ENCODE data around the gene MFNG.

MFNG gene

DNA sequence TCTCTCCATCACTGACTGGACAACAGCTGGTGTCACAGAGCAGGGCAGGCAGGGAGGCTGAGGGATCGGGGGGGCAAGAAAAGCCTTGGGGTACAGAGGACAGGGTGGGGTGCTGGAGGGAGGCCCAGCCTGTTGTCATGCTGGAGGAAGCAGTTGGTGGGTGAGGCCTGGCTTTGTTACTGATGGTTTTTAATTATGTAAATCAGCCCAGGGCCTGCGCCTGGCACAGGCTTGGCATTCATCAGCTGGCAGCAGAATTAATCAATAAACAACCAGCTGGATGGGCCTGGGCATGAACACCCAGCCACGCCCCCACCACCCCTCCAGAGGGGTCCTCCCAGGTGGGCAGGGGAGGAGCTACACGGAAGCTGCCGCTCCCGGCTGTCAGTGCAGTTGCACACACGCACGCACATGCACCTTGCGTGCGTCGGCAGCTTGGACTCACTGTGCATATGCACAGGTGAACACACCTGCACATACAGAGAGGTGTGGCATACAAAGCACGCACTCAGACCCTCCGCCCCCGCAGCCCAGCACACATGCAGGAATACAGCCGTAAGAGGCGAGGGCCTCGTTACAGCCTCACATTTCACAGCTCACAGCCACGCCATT is 37.6 kb downstream of the MFNG start:
- Histone ChIP-seq H3K9me3 (ENCODE audit: control insufficient read depth, insufficient read depth, low read length) (no peaks in the 10 kb centered on the region), H3F3A (ENCODE audit: control insufficient read depth, insufficient read depth) (no peaks in the 10 kb centered on the region), H3K4me1 (ENCODE audit: control insufficient read depth, low read length) (peaks cover 30% of the 10 kb centered on the region), H3K9me2 (replicated peaks; ENCODE audit: control insufficient read depth, low read length) (no peaks in the 10 kb centered on the region), H3K79me2 (ENCODE audit: control insufficient read depth, low read length) (no peaks in the 10 kb centered on the region), H4K20me1 (ENCODE audit: control insufficient read depth, insufficient read depth, low read depth, low read length) (no peaks in the 10 kb centered on the region), H3K36me3 (ENCODE audit: control insufficient read depth, low read length) (no peaks in the 10 kb centered on the region), H3K4me2 (ENCODE audit: low read length) (no peak overlapping the region), H3K27me3 (ENCODE audit: control insufficient read depth, low read length) (peaks cover 14% of the 10 kb centered on the region), H3K27ac (ENCODE audit: low read depth, low read length) (no peak overlapping the region), H3K4me3 (ENCODE audit: low read length) (no peak overlapping the region)
- TF ChIP-seq EZH2phosphoT487 (IDR thresholded peaks at IDR 0.05; ENCODE audit: borderline replicate concordance, low read length) = no peak
- TF ChIP-seq, protein P1, sequence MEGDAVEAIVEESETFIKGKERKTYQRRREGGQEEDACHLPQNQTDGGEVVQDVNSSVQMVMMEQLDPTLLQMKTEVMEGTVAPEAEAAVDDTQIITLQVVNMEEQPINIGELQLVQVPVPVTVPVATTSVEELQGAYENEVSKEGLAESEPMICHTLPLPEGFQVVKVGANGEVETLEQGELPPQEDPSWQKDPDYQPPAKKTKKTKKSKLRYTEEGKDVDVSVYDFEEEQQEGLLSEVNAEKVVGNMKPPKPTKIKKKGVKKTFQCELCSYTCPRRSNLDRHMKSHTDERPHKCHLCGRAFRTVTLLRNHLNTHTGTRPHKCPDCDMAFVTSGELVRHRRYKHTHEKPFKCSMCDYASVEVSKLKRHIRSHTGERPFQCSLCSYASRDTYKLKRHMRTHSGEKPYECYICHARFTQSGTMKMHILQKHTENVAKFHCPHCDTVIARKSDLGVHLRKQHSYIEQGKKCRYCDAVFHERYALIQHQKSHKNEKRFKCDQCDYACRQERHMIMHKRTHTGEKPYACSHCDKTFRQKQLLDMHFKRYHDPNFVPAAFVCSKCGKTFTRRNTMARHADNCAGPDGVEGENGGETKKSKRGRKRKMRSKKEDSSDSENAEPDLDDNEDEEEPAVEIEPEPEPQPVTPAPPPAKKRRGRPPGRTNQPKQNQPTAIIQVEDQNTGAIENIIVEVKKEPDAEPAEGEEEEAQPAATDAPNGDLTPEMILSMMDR (IDR thresholded peaks at IDR 0.05; ENCODE audit: low read depth, low read length, poor library complexity, severe bottlenecking) = no peak

DNA sequence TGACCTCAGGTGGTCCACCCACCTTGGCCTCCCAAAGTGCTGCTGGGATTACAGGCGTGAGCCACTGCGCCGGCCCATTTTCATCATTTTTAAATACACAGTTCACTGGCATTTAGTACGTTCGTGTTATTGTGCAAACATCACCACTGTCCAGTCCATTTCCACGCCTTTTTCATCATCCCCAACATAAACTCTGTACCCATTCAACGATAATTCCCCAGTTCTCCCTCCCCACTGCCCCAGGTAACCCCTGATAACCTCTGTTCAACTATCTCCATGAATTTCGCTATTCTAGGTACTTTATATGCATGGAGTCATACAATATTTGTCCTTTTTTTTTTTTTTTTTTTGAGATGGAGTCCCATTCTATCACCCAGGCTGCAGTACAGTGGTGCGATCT is 40.7 kb downstream of the MFNG start:
- Histone ChIP-seq H3K4me1 (ENCODE audit: control insufficient read depth, low read length) (peaks cover 13% of the 10 kb centered on the region), H3K79me2 (ENCODE audit: control insufficient read depth, low read length) (no peaks in the 10 kb centered on the region), H3K27ac (ENCODE audit: low read depth, low read length) (no peak overlapping the region), H3F3A (ENCODE audit: control insufficient read depth, insufficient read depth) (no peaks in the 10 kb centered on the region), H3K4me2 (ENCODE audit: low read length) (no peak overlapping the region), H3K9me3 (ENCODE audit: control insufficient read depth, insufficient read depth, low read length) (peaks cover 4% of the 10 kb centered on the region; the same call in 1 of the 2 replicates), H3K9me2 (replicated peaks; ENCODE audit: control insufficient read depth, low read length) (no peaks in the 10 kb centered on the region), H3K27me3 (ENCODE audit: control insufficient read depth, low read length) (peaks cover 16% of the 10 kb centered on the region), H3K4me3 (ENCODE audit: low read length) (no peak overlapping the region), H3K36me3 (ENCODE audit: control insufficient read depth, low read length) (no peaks in the 10 kb centered on the region), H4K20me1 (ENCODE audit: control insufficient read depth, insufficient read depth, low read depth, low read length) (no peaks in the 10 kb centered on the region)
- TF ChIP-seq, protein P1 (IDR thresholded peaks at IDR 0.05; ENCODE audit: low read depth, low read length, poor library complexity, severe bottlenecking) = no peak
- TF ChIP-seq EZH2phosphoT487 (IDR thresholded peaks at IDR 0.05; ENCODE audit: borderline replicate concordance, low read length) = no peak

DNA sequence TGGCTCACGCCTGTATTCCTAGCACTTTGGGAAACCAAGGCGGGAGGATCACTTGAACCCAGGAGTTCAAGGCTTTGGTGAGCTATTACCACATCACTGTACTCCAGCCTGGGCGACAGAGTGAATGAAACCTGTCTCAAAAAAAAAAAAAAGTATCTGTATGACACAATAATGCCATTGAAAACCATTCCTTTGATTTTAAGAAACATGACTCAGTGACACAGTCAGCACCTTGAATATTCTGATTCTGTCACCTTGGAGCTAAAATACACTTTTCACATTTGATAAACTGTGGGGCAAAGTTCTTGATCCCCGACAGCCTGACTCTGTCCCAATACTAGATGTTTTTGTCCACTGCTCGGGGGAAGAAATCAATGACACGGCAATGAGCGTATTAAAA is 42.2 kb downstream of the MFNG start:
- Histone ChIP-seq H3K27me3 (ENCODE audit: control insufficient read depth, low read length) (peaks cover 18% of the 10 kb centered on the region), H4K20me1 (ENCODE audit: control insufficient read depth, insufficient read depth, low read depth, low read length) (no peaks in the 10 kb centered on the region), H3K36me3 (ENCODE audit: control insufficient read depth, low read length) (no peaks in the 10 kb centered on the region), H3K9me3 (ENCODE audit: control insufficient read depth, insufficient read depth, low read length) (peaks cover 4% of the 10 kb centered on the region; the same call in 1 of the 2 replicates), H3K4me1 (ENCODE audit: control insufficient read depth, low read length) (0 out of 2 replicates have a peak, but pooled peaks cover 3% of the 10 kb centered on the region), H3K9me2 (replicated peaks; ENCODE audit: control insufficient read depth, low read length) (no peaks in the 10 kb centered on the region), H3K4me3 (ENCODE audit: low read length) (no peak overlapping the region), H3K27ac (ENCODE audit: low read depth, low read length) (no peak overlapping the region), H3K79me2 (ENCODE audit: control insufficient read depth, low read length) (no peaks in the 10 kb centered on the region), H3F3A (ENCODE audit: control insufficient read depth, insufficient read depth) (no peaks in the 10 kb centered on the region), H3K4me2 (ENCODE audit: low read length) (no peak overlapping the region)
- TF ChIP-seq, protein P1 (IDR thresholded peaks at IDR 0.05; ENCODE audit: low read depth, low read length, poor library complexity, severe bottlenecking) = no peak
- no peak for TF ChIP-seq EZH2phosphoT487 (IDR thresholded peaks at IDR 0.05; ENCODE audit: borderline replicate concordance, low read length)

Measured in DOHH2 (cell line).